Measurements from ENCODE around the gene SZRD1. TPM values are rescaled to one million over a fixed set of nuclear protein-coding genes. Genes with fewer than 3 reads are reported as not detected.
A peak's percentile ranks its signal among the peaks of the same experiment; 100 is the strongest.

Gene SZRD1
- total RNA-seq, 1 donor from 2014 or later = 82.6 TPM

- peak overlapping the region; percentile 83 for H3K4me3 ChIP-seq (ENCODE audit: low read depth, low read length)
- TF ChIP-seq, protein P1, sequence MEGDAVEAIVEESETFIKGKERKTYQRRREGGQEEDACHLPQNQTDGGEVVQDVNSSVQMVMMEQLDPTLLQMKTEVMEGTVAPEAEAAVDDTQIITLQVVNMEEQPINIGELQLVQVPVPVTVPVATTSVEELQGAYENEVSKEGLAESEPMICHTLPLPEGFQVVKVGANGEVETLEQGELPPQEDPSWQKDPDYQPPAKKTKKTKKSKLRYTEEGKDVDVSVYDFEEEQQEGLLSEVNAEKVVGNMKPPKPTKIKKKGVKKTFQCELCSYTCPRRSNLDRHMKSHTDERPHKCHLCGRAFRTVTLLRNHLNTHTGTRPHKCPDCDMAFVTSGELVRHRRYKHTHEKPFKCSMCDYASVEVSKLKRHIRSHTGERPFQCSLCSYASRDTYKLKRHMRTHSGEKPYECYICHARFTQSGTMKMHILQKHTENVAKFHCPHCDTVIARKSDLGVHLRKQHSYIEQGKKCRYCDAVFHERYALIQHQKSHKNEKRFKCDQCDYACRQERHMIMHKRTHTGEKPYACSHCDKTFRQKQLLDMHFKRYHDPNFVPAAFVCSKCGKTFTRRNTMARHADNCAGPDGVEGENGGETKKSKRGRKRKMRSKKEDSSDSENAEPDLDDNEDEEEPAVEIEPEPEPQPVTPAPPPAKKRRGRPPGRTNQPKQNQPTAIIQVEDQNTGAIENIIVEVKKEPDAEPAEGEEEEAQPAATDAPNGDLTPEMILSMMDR (conservative IDR thresholded peaks at IDR 0.05; ENCODE audit: low read depth, low read length) = no peak
- DNase-seq (ENCODE audit: low read depth) = no peak
Measured at GRCh38 chr1:16440131-16440469, 73.1 kb downstream of the SZRD1 start.

DNA sequence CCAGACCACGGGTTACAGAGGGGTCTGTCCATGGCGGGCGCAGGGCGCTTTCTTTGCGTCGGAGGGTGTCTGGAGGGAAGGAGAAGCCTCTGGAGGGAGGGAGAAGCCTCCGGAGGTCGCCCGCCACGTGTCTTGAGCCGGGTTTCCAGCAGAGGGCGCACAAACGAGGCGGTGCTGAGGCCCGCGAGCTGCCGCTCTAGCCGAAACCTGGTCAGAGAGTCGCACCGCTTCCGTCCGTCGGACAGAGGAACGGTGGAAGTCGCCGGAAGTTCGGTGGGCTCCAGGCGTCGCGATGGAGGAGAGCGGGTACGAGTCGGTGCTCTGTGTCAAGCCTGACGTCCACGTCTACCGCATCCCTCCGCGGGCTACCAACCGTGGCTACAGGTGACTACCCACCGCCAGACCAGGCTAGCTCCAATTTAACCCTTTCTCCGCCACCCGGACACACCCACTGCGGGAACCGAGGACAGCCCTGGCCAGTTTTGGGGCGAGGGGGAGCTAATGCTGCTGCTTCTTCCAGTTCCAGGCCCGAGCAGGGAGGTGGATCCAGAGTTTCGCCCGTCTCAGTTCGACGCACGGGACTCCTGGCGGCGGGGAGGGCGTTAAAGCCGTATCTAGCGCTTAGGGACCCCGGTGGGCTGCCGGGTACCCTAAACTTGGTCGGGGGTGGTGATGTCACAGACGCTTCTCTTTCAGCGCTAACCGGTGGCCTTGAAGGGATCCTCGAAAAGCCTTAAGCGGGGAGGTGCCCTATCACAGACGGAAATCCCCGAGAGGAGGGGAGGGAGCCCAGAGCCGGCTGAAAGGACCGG, 73.6 kb downstream of the SZRD1 start, which contains the start of gene NECAP2:
NECAP2 (plus strand) TSS at position 255 of the 812 bp plus-strand sequence; CDS start at position 293, 38 bp downstream.
- TF ChIP-seq, protein P1 (conservative IDR thresholded peaks at IDR 0.05; ENCODE audit: low read depth, low read length) = peak; percentile 51
- H3K4me3 ChIP-seq (ENCODE audit: low read depth, low read length) = peak within 1 kb of the TSS; percentile 83
- peak; percentile 36 for DNase-seq (ENCODE audit: low read depth)

DNA sequence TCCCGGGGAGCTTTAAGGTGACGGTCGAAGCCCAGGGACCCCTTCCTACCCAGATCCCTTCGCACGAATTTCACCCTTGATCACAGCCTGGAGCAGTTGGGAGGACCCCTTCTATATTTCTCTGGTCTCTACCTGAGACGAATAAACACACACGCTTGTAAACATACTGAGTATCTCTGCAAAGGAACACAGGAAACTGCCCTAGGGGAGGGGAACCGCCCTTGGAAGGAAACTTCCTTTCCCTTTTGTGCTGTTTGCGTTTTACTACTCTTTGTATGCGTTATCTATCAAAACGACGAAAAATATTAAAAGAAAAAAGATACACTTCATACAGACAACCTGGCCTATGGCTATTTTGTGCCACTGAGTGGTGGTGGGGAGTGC, 74.2 kb downstream of the SZRD1 start:
- no peak for DNase-seq (ENCODE audit: low read depth)
- H3K4me3 ChIP-seq (ENCODE audit: low read depth, low read length) = peak overlapping the region; percentile 83
- TF ChIP-seq, protein P1 (conservative IDR thresholded peaks at IDR 0.05; ENCODE audit: low read depth, low read length) = no peak

GRCh38 chr1:16442265-16442664, 75.2 kb downstream of the SZRD1 start:
- TF ChIP-seq, protein P1 (conservative IDR thresholded peaks at IDR 0.05; ENCODE audit: low read depth, low read length) = no peak
- no peak for DNase-seq (ENCODE audit: low read depth)

DNA sequence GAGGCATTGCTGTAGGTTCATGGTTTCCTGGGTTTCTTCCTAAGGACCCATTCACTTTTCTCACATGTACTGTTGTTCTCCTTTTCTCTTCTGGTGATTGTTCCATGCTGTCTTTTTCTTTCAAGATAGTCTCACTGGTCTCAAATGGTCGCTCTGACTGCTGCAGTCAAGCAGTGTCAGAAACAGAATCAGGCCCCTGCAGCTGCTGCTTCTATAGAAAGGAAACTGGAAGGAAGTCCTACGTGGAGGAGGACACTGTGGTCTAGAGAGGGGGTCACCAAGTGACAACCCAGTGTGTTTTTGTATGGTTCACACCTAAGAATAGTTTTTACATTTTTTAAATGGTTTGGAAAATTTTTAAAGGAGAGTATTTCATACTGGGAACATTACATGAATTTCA, 75.9 kb downstream of the SZRD1 start:
- no peak for DNase-seq (ENCODE audit: low read depth)
- H3K4me3 ChIP-seq (ENCODE audit: low read depth, low read length) = no peak overlapping the region
- TF ChIP-seq, protein P1 (conservative IDR thresholded peaks at IDR 0.05; ENCODE audit: low read depth, low read length) = no peak

More at GRCh38 chr1:16442265-16442664, 75.2 kb downstream of the SZRD1 start:
- no peak overlapping the region for H3K4me3 ChIP-seq (ENCODE audit: low read depth, low read length)

DNA sequence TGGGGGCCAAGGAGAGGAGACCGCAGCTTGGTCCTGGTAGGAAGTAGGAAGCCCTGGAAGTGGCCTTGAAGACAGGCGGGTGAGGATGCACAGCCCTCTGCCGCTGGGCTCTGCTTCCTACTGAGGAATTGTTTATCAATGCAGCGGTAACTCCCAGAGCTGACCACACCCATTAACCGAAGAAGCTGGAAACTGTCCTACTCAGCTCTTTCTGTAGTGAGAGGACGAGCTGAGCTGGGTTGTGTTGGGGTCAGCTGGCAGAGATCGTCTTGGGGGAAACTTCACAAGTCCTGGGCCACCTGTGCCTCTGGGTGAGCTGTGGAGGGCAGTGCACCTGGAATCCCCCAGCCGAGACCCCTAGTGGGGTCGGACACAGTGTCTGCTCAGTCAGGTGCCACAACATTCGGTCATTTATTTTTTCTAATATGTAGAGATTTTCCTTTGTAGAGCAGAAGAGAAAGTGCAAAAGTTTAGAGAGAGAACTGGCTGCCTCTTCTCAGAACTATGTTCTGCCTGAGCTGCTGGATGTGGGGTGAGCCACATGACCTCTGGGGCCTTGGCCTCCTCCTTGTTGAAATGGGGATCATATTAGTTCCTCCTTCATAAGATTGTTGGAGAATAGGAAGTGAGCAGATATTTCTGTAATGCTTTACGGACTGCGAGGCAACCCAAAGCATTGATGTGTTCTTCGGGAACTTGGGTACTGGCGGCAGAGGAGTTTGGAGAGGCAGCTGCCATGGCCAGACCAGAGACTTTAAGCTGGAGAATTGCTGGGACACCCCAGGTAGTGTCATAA, 77.1 kb downstream of the SZRD1 start:
- H3K4me3 ChIP-seq (ENCODE audit: low read depth, low read length) = no peak overlapping the region
- DNase-seq (ENCODE audit: low read depth) = no peak
- TF ChIP-seq, protein P1 (conservative IDR thresholded peaks at IDR 0.05; ENCODE audit: low read depth, low read length) = no peak

All from epithelial cell of proximal tubule (primary cell).